Kidney (tissue), 14 donors: ENCODE data around the gene SRI. TPM values are rescaled to one million over a fixed set of nuclear protein-coding genes. Genes with fewer than 3 reads are reported as not detected.

Source experiments
- DNase-seq, 5 donors: peaks; one replicate each; pipeline ENCODE4 v3.0.0-alpha.2; 2013 to 2020
- FAIRE-seq: peaks from 2 replicates; lab custom pipeline; 2012; peaks lifted over from hg19 to GRCh38; lab: Jason Lieb, UNC
- H3K27ac ChIP-seq, 2 donors: one replicate each; pipeline ENCODE4 v1.7.0; 2013; ENCODE audit warnings: low read depth in 2 of 2, low read length in 2 of 2, inconsistent platforms in 1 of 2
- H3K27me3 ChIP-seq: one replicate; pipeline ENCODE4 v1.7.1; 2013; ENCODE audit warnings: low read length, inconsistent platforms; ENCODE audit not compliant: control insufficient read depth, insufficient read depth
- H3K36me3 ChIP-seq, 3 donors: one replicate each; pipeline versions ENCODE4 v1.7.0 to v1.7.1; 2013; ENCODE audit warnings: low read length in 3 of 3, control low read depth in 1 of 3, inconsistent platforms in 1 of 3; ENCODE audit not compliant: insufficient read depth in 3 of 3, control insufficient read depth in 2 of 3
- H3K4me1 ChIP-seq, 3 donors: one replicate each; pipeline versions ENCODE4 v1.7.0 to v1.7.1; 2013; ENCODE audit warnings: low read length in 3 of 3, inconsistent platforms in 1 of 3, low read depth in 1 of 3; ENCODE audit not compliant: control insufficient read depth in 2 of 3, insufficient read depth in 2 of 3
- H3K4me3 ChIP-seq, 3 donors: one replicate each; pipeline versions ENCODE4 v1.7.0 to v1.8.1; 2013; ENCODE audit warnings: low read length in 3 of 3, control low read depth in 1 of 3, inconsistent platforms in 1 of 3
- H3K9ac ChIP-seq, 3 donors: one replicate each; pipeline versions ENCODE4 v1.7.0 to v1.7.1; 2013; ENCODE audit warnings: low read length in 3 of 3, control low read depth in 1 of 3, inconsistent platforms in 1 of 3
- H3K9me3 ChIP-seq, 3 donors: one replicate each; pipeline versions ENCODE4 v1.7.0 to v1.7.1; 2013; ENCODE audit warnings: low read length in 3 of 3, control low read depth in 1 of 3, inconsistent platforms in 1 of 3; ENCODE audit not compliant: control insufficient read depth in 2 of 3, insufficient read depth in 1 of 3
- intact Hi-C: fragments of 100-400 bp; cut with DNase I; formaldehyde crosslinking; loops from one replicate; pipeline ENCODE4 v1.11.1; 2022
- polyA plus RNA-seq: library from polyadenylated mRNA; stranded (reverse); fragments of 350-450 nt; fragmentation: Illumina TruSeq; extraction: RNeasy Lipid Tissue Mini Kit (QIAGEN cat#74804); gene quantifications from one replicate; pipeline ENCODE4 v1.2.3, GENCODE V29; 2014; ENCODE audit warnings: low read depth, low replicate concordance; ENCODE audit not compliant: insufficient read depth
- total RNA-seq: library from RNA; stranded (reverse); fragmentation: NEBNext Ultra II Directional; extraction: Animal tissue kit (Norgen Biotek cat#: 25700); gene quantifications from one replicate; pipeline ENCODE4 v1.2.1, GENCODE V29; 2021
- TF ChIP-seq, protein P1 (sequence below): IDR thresholded peaks from 3 replicates; pipeline ENCODE4 v1.5.1; 2012; ENCODE audit warnings: mild to moderate bottlenecking, moderate library complexity, borderline replicate concordance; ENCODE audit not compliant: insufficient read depth; ENCODE audit errors: extremely low read depth
- donor health status: control.
- donor health status: control.
- donor health status: control.
- donor health status: control.
- donor health status: control.
- donor health status: DM: yes; HTN: yes; CAD: no.
- donor health status: Normal renal cell carcinoma (clear cell type).

SRI gene
- total and polyA plus RNA-seq, 2 donors from 2014 or later: 141 to 148 TPM

DNA sequence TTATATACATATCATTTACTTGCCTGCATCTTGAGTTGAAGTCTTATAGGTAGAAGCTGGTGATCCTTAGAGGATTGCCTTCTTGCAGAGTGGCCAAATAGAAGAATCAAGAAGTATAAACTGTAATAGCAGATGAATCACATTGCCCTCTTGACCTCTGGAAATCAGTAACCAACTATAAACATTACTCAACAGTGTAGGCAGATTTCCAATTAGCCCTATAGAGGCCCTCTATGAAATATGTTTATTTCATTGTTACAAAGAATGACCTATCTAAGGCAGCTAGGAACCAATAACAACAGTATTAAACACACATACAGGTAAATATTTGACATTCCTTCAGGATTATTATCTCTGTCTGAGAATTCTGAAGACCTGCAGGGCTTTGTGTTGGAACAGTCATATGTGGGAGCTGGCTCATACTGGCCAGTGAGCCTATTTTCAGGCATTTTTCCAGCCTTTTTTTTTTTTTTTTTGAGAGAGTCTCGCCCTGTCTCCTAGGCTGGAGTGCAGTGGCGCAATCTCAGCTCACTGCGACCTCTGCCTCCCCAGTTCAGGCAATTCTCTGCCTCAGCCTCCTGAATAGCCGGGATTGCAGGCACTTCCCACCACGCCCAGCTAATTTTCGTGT lies 7.2 kb upstream of the SRI start:
- no peaks in the 10 kb centered on the region for H3K36me3 ChIP-seq
- intact Hi-C loops: no loop called here
- DNase-seq (peak in 3 of 5 donors; percentile 41 to 75 (median 51)), FAIRE-seq (peak; percentile 42)
- no peak overlapping the region for H3K4me3 ChIP-seq
- no peaks in the 10 kb centered on the region for H3K27me3 ChIP-seq
- no peaks in the 10 kb centered on the region for H3K9me3 ChIP-seq
- H3K9ac ChIP-seq: no peak overlapping the region
- no peaks in the 10 kb centered on the region for H3K4me1 ChIP-seq
- TF ChIP-seq, protein P1, sequence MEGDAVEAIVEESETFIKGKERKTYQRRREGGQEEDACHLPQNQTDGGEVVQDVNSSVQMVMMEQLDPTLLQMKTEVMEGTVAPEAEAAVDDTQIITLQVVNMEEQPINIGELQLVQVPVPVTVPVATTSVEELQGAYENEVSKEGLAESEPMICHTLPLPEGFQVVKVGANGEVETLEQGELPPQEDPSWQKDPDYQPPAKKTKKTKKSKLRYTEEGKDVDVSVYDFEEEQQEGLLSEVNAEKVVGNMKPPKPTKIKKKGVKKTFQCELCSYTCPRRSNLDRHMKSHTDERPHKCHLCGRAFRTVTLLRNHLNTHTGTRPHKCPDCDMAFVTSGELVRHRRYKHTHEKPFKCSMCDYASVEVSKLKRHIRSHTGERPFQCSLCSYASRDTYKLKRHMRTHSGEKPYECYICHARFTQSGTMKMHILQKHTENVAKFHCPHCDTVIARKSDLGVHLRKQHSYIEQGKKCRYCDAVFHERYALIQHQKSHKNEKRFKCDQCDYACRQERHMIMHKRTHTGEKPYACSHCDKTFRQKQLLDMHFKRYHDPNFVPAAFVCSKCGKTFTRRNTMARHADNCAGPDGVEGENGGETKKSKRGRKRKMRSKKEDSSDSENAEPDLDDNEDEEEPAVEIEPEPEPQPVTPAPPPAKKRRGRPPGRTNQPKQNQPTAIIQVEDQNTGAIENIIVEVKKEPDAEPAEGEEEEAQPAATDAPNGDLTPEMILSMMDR: no peak
- H3K27ac ChIP-seq: no peak overlapping the region

DNA sequence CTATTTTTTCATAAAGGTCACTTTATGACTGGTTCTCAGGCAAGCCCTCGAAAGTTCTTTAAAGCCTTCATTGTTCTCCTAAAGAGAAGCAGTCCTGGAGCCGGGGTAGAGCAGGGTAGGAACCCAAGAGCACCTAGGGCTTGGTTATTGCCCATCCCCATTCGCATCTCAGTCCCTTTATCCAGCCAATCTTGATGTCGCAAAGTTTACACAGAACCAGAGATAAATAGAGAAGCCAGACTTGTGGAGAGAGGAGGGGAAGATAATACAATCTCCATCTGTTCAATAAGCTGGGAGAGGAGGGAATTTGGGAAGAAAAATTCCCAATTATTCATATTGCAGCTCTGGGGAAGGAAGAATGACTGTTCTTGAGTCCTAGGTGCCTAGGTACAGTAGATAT lies 6.4 kb upstream of the SRI start:
- FAIRE-seq (no peak), DNase-seq (no peak)
- intact Hi-C loops: no loop called here
- Histone ChIP-seq H3K36me3 (no peaks in the 10 kb centered on the region), H3K27me3 (no peaks in the 10 kb centered on the region), H3K9me3 (no peaks in the 10 kb centered on the region), H3K4me1 (no peaks in the 10 kb centered on the region), H3K9ac (no peak overlapping the region), H3K4me3 (no peak overlapping the region), H3K27ac (no peak overlapping the region)
- TF ChIP-seq, protein P1: no peak

DNA sequence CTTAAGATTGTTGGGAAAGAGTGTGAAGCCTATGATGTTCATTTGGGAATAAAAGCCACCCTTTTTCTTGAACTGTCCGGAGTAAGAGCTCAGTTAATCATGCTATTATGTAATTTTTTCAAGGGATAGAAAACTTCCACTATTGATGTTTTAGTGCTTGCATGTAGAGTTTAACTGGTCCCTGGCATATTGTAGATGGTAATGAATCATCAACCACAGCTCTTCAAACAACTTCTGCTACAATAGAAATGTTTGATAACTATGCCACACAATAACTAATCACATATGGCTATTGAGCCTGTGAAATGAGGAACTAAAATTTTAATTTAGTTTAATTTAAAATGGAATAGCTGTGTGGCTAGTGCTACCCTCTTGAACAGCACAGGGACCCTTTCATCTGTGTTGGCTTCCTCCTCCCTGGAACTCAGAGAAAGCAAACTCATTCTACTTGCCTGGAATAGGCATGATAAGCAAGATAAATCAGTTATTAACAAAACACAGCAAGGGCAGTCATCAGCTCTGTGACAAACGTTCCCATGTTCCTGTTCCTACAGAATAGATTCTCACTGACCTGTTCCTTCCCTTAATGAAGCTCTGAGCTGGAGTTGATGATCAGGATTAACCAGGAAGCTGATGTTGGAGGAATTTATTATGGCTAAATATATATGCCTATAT lies 4.9 kb upstream of the SRI start:
- TF ChIP-seq, protein P1: no peak
- intact Hi-C loops: no loop called here
- Histone ChIP-seq H3K4me1 (no peaks in the 10 kb centered on the region), H3K36me3 (no peaks in the 10 kb centered on the region), H3K4me3 (no peak overlapping the region), H3K9me3 (no peaks in the 10 kb centered on the region), H3K27me3 (no peaks in the 10 kb centered on the region), H3K9ac (no peak overlapping the region), H3K27ac (no peak overlapping the region)
- DNase-seq (no peak), FAIRE-seq (no peak)
